Cortex of kidney (tissue), 1 donor: ENCODE measurements around the gene SLC35D2.

Experiments used
- DNase-seq: peaks from one replicate; lab custom pipeline; 2025; lab: John Stamatoyannopoulos, UW

SLC35D2 gene

GRCh38 chr9:96383165-96383942, at the start of gene SLC35D2:
SLC35D2 (minus strand) TSS chr9:96383711; CDS start chr9:96383634, 77 bp downstream.
- DNase-seq: no peak

DNA sequence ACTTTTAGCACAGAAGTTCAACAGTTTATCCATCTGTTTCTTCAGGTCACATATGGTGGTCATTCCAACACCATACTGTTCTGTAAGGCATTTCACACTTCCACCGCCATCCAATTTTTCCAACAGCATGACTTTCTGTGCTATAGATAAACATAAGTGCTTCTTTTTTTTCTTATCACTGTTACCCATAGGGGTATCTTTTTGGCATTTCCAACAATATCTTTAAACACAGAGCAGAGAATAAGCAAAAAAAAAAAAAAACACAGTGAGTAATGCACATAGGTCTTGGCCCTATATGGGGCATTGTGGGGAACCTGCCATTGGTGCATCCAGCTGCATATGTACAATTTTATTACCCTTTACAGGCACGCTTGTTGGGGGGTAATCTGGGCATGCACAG, 46.9 kb upstream of the SLC35D2 start:
- DNase-seq: no peak

- DNase-seq: no peak
These were observed 46.2 kb upstream of the SLC35D2 start for GRCh38 chr9:96429732-96430131.

GRCh38 chr9:96425500-96426169, 42.1 kb upstream of the SLC35D2 start:
- no peak for DNase-seq

DNA sequence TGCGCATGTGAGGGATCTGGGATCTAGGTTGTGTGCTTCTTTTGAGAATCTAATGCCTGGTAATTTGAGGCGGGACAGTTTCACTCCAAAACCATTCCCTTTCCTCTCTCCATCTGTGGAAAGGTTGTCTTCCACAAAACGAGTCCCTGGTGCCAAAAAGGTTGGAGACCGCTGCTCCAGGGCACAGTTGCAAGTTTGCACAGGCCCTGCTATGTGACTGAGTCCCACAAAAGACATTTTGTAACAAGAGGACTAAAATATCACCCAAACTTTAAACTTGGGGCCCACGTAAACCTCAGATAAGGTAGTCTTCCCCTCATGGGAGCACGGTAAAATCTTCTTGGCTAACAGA, 40.5 kb upstream of the SLC35D2 start:
- no peak for DNase-seq

- no peak for DNase-seq
These were observed 39.9 kb upstream of the SLC35D2 start for GRCh38 chr9:96423322-96423984.

GRCh38 chr9:96420468-96421219, 37.1 kb upstream of the SLC35D2 start:
- DNase-seq: no peak

DNA sequence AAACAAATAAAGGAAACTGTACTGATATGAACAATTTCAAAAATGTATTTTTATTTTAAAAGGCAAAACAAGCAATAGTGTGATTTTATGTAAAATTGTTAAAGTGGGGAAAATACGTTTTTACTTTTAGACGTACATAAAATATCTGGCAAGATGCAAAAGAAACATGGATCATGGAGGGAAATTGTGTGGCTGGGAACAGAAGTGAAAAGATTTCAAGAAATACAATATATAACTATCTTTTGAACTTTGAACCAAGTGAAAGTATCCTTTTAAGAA, 36.1 kb upstream of the SLC35D2 start:
- no peak for DNase-seq

- DNase-seq: peak; percentile 82
These were observed 35.6 kb upstream of the SLC35D2 start for GRCh38 chr9:96418920-96419690.

- peak; percentile 82 for DNase-seq
These were observed 34.8 kb upstream of the SLC35D2 start, which contains the start of gene ZNF367 for GRCh38 chr9:96418083-96418919. ZNF367 (minus strand) TSS chr9:96418370; CDS start chr9:96418032, 338 bp downstream.

GRCh38 chr9:96417661-96418082, 34.2 kb upstream of the SLC35D2 start:
- no peak for DNase-seq

GRCh38 chr9:96417051-96417586, 33.6 kb upstream of the SLC35D2 start:
- DNase-seq: peak; percentile 53

DNA sequence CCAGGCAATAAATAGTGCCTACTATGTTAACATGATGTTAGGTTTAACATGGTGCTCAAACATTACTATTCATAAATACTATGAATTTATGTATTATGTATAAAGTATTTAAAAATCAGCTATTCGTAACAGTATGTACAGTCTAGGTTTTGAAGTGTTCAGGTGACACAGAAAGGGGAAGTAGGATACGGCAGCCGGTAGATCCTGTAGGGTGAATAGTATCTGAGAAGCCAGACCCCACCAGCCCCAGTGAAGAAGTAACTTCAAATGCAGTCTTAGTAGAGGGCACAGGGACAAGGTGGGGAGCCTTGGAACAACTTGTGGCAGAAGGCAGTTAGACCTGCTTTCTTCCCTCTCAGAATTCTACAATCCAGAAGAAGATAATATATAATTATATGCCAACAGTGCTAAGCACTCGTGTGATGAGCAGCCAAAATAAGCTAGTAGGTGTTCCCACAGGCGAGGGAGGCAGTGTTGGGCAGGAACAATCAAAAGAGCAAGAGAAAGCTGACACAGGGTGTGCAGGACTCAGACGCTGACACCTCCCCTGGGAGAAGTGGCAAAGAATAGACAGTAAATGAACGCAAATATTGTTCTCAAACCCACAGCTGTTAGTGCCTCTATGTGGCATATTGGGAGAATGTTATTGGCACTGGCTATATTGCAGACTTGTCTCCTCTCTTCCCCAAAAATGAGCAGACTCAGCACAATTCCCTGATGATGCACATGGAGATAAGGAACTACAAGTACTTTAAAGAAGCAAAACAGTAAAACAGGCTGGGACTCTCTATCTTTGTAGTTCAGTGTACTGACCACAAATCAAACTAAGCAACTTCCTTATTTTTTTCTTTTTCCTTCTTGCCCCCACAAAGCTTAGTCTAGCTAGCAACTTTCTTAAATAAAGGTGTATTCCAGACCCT, 30.1 kb upstream of the SLC35D2 start:
- DNase-seq: no peak

DNA sequence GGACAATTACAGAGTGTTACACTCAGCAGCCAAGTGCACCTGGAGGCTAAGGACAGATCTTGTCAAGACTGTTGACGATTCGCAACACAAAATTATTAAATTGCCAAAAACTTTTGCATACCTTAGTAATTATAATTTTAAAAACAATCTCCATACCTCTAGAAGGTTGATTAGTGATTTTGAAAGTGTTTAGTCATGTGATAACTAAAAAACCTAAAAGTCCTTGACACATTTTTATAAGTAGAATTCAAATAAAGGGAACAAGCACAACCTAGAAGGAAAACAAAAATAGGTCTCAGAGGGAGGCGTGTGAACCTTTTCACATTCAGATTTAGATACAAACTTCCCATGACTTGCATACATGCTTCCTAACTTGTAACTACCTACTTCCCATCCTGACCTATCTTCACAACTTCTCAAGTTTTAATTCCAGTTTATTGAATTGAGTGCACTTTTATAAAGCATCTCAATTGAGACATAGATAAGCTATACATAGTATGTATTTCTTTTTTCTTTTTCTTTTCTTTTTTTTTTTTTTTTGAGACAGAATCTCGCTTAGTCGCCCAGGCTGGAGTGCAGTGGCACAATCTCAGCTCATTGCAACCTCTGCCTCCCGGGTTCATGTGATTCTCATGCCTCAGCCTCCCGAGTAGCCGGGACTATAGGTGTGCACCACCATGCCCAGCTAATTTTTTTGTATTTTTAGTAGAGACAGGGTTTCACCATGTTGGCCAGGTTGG, 28.8 kb upstream of the SLC35D2 start:
- no peak for DNase-seq

DNA sequence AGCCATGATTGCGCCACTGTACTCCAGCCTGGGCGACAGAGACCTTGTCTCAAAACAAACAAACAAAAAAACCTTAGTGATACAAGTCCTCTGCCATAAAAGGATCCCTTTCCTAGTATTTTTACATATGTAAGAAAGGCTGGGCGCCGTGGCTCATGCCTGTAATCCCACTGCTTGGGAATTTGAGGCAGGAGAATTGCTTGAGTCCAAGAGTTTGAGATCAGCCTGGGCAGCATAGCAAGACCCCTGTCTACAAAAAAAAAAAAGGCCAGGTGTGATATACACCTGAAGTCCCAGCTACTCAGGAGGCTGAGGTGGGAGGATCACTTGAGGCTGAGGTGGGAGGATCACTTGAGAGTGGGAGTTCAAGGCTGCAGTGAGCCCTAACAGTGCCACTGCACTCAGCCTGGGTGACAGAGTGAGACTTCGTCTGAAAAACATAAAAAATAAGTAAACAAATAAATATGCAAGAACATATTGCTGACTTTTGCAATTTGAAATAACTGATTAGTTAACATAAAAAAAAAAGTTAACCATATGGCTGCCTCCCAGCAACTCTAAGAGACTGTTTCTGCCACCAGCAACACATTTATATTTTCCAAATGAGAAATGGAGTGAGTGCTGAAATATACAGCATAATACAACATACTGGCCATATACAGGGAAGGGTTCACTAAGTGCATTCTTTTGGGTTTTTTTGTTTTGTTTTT, 27.8 kb upstream of the SLC35D2 start:
- no peak for DNase-seq

- no peak for DNase-seq
These were observed 25.1 kb upstream of the SLC35D2 start for GRCh38 chr9:96408409-96409280.
